HG03280 (cell line): ENCODE measurements around the gene SPAG17.
"Not testable (repeated sequence)": the region's sequence is repeated elsewhere in the genome, so short reads cannot be mapped to it uniquely, and the experiment has no call there.

Experiments
- ATAC-seq: cut with Tn5 transposase; IDR thresholded peaks from one replicate; pipeline ENCODE4 v1.9.1; 2021; ENCODE audit warnings: mild to moderate bottlenecking, moderate library complexity; ENCODE audit not compliant: unreplicated experiment

SPAG17 gene

DNA sequence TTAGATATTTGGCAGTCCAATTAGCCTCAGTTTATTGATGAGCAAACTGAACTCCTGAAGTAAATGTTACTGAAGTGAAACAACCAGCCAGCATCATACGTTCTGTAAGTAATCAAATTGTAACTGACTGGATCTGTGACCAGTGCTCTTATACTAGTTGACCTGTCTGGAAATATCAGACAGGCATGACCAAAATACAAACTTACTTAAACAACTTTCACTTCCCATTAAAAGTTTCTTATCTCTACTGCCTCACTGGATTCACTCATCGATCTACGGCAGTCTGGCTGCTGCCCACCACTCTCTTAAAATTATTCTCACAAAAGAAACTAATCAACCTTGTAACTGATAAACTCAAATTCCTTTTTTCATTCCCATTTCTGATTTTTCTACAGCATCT, 199.1 kb downstream of the SPAG17 start:
- ATAC-seq: no peak

DNA sequence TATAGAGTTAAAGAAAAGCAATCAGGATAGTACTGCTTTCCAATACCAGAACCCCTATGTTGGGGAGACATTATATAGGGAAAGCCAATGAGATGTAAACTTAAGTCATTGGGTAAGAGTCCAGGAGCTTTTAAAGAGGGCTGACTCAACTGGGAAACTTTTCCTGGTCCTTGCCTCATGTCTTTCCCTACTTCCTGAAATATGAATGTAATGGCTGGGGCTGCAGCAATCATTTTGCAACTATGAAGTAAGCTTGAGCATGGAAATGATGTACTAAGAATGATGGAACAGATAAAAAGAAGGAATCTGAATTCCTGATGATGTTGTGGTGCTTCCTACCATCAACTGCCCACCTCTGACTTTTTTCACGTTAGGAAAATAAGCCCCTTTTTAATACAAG, 199.8 kb downstream of the SPAG17 start:
- ATAC-seq: no peak

DNA sequence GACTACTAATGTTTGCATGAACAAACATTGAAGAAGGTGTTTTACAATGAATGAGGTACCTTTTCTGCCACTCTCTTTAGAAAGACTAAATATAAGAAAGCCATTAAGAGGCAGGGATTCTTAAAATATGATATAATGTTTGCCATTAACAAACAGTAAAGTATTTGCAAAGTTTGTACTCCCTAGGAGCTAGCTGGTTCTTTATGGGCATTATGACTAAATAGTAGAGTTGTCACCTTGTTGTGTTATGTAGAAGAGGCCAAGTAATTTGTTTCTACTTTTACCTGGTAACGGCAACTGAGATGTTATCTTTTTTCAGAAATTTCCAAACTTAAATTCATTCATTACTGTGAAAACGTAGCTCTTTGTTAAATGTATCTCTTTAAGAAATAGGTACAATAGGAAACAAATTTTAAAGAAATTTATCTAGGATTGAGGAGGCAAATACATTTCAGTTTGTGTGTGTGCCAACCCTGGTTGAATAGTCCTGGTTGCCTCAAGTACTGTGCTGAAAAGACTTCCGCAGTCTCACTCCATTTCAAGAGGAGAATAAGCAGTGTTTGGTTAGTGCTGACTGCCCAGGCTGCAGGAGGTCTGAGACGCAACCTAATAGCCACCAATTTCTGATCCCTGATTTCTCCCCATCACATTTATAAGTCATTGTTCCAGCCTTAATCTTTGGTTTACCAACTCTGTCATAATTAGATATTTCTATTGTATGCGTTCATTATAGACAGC, 203.4 kb downstream of the SPAG17 start:
- ATAC-seq: no peak

DNA sequence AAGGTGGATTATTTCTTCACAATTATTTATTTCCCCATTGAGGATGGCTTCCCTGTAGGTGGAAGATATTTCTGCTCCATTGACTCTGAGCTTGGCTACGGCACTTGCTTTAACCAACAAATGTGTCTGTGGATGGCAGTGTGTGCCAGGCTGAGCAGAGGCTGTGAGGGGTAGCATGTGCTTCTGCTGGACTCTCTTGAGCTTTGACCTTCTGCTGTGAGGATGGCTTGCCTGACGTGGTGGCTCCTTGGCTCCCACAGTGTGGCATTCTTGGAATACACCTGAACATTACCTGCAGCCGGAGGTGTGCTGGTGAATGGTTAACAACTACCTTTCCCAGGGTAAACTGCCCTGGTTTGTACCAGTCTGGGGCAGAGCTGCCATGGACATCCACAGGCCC, 208.6 kb downstream of the SPAG17 start:
- ATAC-seq: no peak

DNA sequence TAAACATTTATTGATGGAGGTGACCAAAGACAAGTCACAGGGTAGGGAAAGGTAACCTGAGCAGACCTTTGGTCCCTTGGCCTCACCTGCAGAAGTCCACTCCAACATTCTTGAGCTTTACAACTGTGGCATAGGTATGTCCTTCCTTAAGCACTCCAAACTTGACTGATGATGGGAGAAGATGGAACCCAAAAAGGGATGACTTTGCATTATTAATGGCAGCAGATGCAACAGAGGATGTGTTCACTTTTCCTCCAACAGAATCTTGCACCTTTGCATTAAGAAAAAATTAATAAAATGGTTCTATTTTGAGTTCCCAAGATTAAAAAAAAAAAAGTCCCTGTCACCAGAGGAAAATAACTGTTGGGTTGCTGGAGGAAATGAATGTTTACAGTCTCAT, 213.3 kb downstream of the SPAG17 start:
- ATAC-seq: no peak

DNA sequence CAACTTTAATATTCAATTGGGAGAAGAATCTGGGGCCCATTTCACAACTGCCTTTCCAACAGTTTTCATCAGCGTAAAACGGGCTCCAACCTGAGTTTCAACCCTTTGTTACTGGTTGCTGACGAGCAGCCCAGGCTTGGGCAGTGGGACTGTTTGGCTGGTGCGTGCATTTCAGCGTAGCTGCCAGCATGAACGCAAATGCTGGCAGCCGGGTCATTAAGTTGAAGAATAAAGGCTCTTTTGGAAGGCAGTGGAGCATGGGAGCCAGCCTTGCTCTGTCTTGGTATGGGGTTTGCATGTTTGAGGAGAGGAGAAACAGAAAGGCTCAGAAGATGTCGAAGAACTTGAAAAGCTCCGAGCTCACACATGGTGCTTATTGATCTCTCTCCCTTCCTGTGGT, 214.8 kb downstream of the SPAG17 start:
- ATAC-seq: no peak

DNA sequence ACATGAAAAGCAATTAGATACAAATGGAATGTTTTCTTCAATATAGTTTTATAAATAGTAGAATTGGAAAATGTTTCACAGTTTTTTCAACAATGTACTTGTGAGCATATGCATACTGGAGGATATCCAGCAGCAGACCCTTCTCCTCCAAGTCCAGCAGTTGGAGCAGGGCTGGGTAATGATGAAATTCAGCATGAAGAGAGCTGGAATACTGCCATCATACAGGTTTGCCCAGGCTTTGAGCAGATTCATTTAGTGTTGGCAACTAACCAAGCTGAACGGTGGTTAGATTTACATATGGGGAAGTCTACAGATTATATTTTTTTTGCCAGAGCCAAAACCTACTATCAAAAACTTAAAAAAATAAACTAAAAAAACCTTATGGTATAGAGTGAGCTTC, 217.1 kb downstream of the SPAG17 start:
- ATAC-seq: no peak

DNA sequence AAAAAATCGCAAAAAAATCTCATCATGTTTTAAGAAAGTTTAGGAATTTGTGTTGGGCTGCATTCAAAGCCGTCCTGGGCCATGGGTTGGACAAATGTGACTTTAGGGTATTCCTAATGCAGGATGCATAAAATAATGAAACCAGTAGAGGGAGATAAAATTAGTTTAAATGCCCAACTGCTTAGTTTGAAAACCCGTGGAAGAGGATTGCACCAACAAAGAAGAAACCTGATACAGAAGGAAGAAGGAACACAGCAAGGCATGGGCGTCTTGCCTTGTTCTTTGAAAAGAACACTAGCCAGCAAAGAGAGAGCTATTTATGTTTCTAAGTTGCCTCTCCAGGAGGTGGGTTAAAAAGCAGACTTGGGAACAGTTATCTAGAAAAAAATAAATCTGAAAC, 217.6 kb downstream of the SPAG17 start:
- ATAC-seq: no peak

DNA sequence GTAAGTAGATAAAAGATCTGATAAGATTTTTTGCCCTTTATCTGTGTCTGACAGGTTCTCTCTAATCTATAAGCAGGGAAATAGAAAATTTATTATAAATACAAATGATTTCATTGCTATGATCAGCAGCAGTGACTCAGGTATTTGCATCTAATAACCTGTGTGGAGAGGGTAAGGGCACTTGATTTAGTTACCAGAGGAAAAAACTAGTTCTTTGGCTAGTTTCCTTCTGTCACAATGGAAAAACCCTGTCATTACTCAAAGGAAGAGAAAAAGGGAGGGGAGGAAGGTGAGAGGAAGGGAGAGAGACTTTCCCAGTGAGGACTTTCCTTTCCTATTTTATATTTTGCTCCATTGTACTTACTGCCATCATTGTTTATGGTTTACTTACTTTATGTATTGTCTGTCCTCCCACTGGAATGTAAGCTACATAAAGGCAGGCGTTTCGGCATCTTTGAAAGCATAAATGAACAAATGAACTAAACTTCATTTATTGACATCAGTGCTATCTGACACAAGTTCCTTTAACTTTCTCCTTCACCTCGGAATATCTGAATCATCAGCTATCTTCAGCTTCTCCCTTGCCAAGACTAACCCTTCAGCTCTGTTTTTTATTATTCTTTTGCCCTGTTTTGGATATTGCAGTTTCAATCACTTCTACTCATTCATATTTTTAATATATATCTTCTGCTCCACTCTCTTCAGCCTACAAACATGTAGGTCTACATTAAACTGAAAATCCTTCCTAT, 220.6 kb downstream of the SPAG17 start:
- ATAC-seq: no peak

DNA sequence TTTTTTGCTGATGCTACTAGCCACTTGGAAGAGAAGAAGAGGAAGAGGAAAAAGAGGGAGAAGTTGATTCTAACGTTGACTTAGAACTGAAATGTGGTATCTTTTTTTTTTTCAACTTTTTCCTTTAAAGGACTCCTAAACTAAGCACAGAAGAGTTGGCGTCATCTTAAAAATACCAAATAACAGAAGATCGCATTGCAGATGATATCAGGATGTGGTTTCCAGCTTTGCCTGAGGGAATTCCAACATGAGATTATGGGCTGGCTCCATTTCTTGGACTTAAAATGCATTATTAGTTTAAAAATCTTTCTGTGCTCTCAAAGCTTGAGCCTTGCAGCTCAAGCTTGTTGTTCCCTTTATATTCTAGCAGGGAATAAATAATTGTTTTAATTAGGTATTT, 225.7 kb downstream of the SPAG17 start:
- ATAC-seq: no peak

DNA sequence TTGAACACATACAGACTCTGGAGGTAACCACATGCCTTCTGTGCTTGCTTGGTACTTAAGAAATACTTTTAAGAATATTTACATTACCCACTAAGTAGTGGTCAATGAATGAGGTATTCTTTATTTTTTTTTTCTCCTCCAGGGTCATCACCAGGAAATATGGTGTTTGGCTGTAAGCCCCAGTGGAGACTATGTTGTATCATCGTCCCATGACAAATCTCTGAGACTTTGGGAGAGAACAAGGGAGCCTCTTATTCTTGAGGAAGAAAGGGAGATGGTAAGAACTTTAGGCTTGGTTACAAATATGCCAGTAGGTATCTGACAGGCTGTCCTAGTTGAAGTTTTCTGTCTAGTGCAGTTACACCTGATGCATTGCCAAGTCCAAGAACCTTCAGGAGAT, 232.6 kb downstream of the SPAG17 start:
- no peak for ATAC-seq

DNA sequence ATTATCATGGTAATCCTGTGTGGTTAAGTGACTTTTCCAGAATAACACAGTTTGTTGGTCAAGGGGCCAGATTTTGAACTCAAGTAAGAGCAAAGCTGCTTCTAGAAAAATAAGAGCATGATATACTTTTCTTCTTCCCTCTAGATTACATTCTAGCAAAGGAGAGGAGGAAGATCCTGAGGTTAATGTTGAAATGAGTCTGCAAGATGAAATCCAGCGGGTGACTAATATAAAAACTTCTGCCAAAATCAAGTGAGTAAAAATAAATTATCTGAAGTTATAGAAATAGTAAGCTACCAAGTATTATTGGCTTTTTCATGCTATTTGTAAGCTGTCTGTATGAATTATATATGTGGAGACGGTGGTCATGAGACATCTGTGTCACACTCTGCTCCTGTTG, 242.7 kb downstream of the SPAG17 start:
- ATAC-seq: no peak

DNA sequence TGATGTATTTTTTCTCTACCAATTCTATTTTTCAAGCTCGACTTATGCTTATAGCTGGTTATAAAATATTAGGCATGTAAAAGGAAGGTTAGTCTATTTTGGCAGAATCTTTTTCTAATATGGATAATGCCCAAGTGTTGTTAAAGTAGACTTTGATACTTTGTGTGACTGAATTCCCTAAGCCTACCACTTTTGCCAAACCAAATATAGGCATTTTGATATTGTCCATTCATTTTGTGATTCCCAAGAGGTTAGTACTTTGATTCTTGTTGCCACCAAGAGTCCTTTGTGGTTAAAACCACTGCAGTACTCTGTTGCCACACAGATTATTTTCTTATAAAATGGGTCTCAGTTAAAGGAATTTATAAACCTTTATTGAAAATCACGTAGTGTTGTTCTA, 251.3 kb downstream of the SPAG17 start:
- ATAC-seq: no peak

DNA sequence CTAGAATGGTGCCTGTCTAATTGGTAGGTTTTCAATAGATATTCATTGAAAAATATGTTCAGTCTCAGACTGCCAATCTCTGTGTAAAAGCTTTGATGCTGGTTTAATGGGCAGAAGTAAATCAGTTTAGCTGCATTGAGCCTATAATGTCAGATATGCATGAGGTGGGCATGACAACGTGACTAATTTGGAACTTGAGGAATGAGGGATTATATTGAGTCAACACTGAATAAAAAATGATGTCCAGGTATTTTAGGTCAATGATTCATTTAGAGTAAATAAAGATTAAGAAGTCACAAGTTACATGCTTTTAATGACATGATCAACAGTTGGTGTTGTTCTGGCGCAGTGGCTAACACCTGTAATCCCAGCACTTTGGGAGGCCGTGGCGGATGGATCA, 252.5 kb downstream of the SPAG17 start:
- no peak for ATAC-seq

DNA sequence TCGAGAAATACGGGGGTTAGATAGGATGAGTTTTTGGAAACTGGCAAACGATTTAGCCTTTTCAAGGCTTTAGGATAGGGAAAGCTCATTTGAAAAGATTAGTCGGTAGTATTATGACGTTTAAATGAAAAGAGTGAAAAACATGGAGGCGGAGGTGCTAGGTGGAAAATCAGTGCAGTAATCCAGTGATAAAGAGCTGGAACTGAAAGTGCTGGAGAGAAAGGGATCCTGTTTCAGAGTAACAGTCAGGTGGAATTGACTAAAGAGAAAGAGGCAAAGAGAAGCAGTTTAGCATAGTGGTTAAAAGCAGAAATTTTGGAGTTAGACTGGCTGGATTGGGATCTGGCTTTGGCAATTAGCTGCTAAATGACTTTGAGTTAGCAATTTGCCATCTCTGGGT, 254.5 kb downstream of the SPAG17 start:
- ATAC-seq: no peak

DNA sequence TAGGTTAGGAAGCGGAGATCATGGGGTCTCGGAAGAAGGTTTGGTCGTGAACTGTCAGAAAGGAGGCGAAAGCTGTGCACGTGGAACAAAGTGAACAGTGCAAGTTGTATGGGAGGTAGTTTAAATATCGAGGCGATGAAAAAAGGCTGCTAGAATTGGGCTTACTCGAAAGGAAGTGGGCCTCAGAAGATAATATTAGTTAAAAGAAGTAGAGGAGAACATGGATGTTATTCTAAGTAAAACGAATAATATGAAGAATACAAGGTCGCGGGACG, 254.9 kb downstream of the SPAG17 start:
- no peak for ATAC-seq

DNA sequence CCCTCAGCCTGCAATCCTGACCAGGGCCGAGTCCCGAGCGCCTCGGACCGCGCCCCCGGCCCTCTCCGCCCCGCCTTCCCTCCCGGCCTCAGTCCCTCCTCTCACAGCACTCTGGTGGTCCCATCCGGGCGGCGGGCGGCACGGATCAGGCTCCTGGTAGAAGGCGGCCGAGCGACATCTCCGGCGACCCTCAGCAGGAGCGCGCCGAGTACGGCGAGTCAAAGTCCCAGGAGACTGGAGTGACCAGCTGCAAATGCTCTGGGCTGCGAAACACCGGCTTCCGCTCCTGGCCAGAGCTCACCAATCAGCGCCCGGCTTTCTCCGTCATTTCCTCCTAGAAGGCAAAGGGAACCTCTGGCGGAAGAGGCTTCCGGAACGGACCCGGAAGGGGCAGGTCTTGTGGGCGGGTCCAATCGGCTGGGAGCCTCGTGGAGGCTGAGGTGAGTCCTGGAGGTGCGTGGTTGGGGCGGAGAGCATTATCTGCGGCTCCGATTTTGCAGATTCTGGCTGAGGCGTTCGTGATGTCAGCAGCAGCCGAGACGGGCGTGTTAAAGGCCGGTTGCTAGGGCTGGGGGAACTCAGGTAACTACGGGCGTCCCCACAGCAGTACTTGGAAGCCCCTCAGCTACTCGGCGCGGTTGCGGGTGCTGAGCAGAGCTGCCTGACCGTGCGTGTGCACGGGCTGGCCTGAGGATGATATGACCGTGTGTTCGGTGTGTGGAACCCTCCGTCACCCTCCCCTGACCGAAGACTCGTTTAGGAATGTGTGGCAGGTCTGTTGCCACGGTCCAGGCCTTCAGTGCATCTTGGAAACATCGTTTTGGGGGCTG, 255.5 kb downstream of the SPAG17 start, which contains the start of the genes GDAP2 and WDR3:
TSS of gene GDAP2 (minus strand) at position 279 of the 830 bp plus-strand sequence. CDS start 9,264 bp downstream, outside the sequence.
TSS of gene WDR3 (plus strand) at position 397 of the 830 bp plus-strand sequence. CDS start 3,581 bp downstream, outside the sequence.
- peak; percentile 97 for ATAC-seq

DNA sequence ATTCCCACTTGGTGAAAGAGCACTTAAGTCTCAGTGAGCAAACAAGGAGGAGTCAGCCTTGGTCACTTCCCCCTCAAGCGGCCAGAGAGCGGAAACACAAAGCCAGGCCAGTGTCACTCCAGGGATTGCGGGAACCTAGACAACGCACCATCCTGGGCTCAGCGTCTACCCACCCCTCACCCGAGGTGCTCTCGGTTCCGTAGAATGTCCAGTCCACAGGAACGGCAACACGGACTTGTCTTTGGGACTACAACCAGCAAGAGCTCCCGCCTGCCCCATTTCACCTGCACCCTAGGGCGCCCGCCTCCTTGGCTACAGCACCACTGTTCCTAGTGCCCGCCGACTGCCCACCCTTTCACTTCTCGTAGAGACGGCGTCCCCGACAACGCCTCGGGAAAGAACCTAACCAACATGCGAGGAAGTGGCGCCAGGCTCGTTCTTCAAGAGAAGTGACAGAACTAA, 256.1 kb downstream of the SPAG17 start:
- peak; percentile 30 for ATAC-seq

DNA sequence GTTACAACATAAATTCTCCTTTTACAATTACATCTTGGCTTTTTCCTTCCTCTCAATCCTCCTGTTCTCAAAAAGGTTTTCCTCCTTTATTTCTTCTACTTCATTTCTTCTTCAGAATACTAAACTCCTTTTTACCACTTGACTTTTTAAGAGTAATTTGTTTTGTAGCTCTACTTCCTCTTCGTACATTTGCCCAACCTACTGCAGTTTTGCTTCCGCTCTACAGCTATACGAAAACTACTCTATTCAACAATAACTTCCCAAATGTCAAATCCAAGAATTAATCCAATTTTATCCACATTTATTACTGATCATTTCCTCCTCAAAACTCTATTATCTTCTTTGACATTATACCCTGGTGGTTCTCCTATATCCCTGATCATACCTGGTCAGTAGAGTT, 259.0 kb downstream of the SPAG17 start:
- no peak for ATAC-seq

DNA sequence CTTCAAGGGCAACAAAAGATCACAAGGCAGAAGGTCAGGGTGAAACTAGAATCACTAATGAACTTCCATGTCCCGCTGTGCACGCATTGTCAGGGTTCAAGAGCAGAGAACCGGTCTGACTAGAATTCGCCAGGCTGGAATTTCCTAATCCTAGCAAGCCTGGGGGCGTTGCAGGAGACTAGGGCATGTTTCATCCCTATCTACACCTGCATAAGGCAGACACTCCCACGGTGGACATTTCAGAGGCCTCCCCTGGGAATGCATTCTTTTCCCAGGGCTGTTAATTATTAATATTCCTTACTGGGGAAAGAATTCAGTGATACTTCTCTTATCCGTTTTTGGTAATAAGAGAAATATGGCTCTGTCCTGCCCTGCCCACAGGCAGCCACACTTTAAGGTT, 262.3 kb downstream of the SPAG17 start:
- ATAC-seq: not testable (repeated sequence)

DNA sequence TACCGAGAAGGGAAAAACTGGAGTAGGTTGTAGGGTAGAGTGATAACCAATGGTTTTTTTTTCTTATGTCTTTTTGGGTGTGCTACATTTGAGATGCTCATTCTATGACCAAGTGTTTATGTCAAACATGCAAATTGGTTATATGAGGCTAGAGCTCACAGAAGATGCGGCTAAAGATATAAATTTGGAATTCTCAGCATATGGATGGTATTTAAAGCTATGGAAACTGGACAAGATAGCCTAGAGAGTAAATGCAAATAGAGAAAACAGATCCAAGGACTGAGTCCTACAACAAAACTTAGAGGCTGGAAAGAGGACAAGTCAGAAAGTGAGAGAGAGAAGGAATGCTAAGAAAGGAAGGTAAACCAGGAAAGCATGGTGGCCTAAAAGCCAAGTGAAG, 263.0 kb downstream of the SPAG17 start:
- no peak for ATAC-seq

DNA sequence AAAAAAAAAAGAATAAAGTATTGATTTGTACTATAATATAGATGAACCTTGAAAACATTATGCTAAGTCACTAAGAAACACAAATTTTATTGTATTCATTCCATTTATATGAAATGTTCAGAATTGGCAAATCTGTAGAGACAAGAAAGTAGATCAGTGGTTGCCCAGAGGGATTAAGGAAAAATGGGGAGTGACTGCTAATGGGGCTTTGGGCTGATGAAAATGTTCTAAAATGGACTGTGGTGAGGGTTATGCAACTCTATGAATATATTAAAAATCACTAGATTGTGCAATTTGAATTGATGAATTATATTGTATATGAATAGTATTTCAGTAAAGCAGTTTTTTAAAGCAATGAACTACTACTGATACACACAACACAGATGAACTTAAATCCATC, 265.7 kb downstream of the SPAG17 start:
- ATAC-seq: no peak
